Amniotic stem cell (primary cell): Measurements from ENCODE around the gene BATF.
"Not testable (repeated sequence)": the region's sequence is repeated elsewhere in the genome, so short reads cannot be mapped to it uniquely, and the experiment has no call there.

ENCODE experiments used
- DNase-seq: peaks from one replicate; lab custom pipeline; 2025; lab: John Stamatoyannopoulos, UW

The BATF gene

DNA sequence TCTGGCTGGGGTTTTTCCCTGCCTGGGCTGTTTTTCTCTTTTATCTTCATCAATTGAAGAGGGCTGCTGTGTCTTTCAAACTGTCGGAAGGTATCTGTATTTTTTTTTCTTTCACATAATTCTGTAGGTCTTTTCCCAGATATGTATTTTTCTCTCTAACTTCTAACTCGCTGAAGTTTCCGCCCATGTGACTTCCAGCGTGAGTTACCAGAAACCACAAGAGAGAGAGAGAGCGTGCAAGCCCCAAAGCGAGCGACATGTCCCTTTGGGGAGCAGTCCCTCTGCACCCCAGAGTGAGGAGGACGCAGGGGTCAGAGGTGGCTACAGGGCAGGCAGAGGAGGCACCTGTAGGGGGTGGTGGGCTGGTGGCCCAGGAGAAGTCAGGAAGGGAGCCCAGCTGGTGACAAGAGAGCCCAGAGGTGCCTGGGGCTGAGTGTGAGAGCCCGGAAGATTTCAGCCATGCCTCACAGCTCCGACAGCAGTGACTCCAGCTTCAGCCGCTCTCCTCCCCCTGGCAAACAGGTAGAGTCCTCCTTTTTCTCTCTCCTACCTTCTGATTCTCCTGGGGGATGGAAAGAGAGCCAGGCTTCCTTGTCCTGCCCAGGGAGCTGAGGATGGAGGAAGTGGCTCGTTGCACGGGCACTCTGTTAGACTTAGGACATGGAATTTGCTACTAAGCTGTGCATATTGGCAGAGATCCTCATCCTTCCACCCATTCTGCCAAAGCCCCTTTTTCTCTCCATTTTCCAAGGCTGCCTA lies at the start of gene BATF:
BATF (plus strand) TSS at position 246 of the 759 bp plus-strand sequence; CDS start at position 460, 214 bp downstream.
- DNase-seq: no peak

GRCh38 chr14:75474127-75474526 lies 48.1 kb upstream of the BATF start:
- not testable (repeated sequence) for DNase-seq

DNA sequence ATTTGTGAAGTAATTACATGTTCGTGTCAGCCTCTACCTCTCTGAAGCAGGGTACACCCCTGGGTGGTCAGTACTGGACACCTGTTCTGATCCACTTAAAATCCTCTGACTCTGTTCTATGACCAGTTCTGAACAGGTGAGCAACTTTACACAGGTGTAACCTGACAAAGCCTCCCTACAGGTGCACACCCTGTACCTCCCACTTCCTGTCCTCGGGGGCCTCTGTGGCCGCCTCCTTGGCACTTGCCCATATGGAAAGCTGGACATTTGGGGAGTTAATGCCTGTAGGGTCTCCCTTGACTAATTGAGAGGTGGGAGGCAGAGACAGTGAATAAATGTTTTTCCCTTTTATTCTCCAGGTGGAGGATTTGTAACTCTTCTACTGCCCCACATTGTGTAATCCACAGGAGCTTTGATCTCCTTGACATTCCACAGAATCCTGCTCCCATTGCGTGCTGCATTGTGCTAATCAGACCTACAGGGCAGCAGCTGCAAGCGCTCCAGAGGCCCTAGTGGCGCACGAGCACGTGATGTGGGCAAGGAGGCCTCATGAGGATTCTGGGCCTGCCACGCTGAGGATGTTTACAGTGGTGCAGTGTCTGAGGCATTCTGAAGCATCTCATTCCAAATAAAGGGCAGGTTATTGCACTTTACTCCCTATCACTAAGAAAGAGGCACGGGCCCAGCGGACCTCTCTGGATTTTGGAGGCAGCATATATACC lies 45.8 kb upstream of the BATF start:
- no peak for DNase-seq

DNA sequence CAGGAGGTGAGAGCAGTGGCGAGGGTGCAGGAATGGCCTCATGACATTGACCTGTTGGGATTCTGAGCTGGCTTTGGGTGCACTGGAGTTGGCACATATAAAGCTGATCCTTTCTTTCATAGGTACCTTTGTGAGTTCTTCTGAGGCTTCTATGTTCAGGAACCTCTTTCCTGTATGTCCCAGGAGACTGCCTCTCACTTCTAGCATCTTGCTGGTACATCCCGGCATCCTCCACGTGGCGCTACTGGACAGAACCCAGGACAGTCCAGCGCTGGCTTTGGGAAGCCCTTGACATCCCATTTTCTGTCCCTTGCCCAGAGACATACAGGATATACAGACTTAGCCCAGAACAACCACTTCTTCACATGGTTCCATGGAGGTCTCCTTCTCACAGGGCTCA lies 44.4 kb upstream of the BATF start:
- DNase-seq: no peak

DNA sequence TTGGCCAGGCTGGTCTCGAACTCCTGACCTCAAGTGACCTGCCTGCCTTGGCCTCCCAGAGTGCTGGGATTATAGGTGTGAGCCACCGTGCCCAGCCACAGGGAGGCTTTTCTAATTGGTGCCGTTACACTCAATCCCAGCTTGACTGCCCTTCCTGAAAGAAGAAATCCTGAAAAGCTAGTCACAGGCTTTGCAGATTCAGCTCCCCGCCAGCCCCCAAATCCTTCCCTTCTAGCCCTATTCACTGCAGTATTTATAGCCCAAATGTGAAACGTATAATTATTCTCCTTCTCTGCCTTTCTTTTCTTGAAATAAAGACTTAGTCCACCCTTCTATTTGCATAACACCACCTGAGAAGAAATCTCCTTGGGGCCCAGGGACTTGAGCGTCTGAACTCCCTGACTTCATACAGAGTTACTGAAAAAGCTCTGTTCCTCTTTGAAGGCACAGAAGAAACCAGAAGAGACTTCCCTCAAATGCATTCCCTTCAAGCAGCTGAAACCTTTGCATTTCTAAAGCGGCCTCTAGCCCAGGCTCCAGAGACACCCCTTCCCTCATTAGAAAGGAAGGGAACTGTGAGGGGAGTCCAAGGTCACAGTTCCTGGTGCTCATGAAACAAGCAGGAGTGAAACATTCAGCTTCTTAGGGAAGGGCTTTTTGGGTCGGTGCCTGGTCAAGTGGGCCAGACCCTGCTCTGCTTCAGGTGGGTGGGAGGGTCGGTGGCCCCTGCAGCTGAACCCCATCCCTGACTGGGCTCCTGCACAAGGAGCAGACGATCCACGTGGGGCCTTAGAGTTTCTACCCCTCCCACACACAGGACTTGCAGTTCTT lies 42.3 kb upstream of the BATF start:
- no peak for DNase-seq

- DNase-seq: no peak
These were observed 39.9 kb upstream of the BATF start for GRCh38 chr14:75482366-75482765.

GRCh38 chr14:75484711-75485429 lies 37.4 kb upstream of the BATF start:
- no peak for DNase-seq

DNA sequence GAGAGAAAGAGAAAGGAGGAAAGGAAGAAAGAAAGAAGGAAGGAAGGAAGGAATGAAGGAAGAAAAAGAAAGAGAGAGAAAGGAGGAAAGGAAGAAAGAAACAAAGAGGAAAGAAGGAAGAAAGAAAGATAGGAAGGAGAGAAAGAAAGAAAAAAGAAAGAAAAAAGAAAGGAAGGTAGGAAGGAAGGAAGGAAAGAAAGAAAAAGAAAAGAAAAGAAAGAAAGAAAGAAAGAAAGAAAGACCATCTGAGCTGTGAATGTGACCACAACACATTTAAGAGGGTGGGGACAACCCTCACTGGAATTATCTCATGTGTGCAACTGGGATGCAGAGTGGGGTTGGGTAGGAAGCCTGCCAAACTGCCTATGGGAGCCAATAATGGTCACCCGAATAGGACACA lies 36.0 kb upstream of the BATF start:
- no peak for DNase-seq

- no peak for DNase-seq
These were observed 35.1 kb upstream of the BATF start for GRCh38 chr14:75487155-75487671.

- DNase-seq: no peak
These were observed 32.8 kb upstream of the BATF start for GRCh38 chr14:75489480-75489837.

DNA sequence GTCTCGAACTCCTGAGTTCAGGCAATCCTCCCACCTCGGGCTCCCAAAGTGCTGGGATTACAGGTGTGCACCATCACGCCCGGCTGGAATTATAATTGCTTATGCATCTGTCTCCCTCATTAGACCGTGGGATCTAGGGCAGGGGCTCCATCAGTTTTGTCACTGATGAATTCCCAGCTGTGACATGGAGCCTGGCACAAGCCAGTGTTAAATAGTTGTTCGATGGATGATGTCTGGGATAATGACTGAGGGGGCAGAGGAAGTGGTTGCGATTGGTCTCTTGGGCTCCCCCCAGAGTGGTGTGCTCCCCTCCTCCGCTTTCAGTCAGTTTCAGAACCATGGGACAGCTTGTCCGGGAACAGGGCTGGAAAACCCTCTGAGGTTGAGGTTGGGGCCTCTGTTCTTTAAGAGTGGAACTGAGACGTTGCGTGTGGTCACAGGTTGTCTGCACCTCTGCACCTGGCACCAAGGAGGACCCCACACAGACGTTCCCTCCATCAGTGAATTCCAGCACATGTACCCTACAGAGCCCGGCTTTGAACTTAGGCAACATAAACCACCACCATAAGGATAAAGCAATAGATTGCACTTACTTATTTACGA lies 30.8 kb upstream of the BATF start:
- DNase-seq: no peak

DNA sequence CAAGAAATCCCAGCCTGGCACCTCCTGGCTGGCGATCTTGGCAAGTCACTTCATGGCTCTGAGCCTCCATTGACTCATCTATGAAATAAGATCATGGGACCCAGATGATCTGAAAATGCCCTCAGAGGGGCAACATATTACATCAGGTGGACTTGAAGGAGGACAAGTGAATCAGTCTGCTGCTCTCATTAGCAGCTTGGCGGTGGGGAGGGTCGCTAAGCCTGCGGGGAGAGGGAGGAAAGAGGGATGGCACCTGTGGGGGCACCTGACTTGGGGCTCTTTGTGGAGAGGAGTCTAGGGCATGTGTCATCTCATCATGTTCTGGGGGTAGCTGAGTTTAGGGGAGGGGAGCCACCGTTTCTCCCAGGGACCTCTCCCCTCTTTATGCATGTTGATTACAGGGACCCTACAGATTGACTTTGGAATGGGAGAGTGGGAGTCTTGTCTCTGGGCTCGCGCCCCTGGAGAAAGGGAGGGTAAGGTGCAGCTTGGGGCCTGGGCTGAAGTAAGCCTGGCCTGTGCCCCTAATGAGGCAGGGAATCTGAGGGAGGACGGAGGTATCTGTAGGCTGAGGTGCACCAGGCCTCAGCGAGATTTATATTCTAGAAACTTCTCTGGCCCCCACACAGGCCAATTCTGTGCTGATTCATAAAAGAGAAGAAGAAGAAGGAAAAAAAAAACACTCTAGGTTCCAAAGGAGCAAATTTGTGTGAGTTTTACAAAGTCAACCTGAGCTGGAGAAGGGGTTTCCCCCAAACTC lies 29.3 kb upstream of the BATF start:
- no peak for DNase-seq

DNA sequence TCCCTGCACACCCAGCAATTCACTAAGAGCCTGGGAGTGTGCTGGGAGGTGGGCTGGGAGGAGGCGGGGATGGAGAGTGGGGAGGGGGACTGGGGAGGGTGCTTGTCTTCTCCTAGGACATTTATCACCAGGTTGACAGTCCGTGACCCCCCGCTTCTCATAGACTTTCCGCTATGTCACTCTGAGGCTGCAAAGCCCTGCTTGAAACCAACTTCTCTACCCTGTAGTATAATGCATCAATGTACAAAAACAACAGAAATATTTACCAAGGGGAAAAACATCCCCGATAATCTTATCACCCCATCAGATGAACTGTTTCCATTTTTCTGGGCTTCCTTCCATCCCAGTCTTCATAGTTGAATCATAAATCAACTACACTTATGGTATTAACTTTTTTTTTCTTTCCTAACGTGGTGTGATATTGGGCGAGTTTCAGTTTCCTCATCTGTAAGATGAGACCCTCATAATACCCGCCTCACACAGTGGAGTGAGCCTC lies 28.6 kb upstream of the BATF start:
- DNase-seq: no peak

- no peak for DNase-seq
These were observed 27.4 kb upstream of the BATF start for GRCh38 chr14:75494896-75495295.

DNA sequence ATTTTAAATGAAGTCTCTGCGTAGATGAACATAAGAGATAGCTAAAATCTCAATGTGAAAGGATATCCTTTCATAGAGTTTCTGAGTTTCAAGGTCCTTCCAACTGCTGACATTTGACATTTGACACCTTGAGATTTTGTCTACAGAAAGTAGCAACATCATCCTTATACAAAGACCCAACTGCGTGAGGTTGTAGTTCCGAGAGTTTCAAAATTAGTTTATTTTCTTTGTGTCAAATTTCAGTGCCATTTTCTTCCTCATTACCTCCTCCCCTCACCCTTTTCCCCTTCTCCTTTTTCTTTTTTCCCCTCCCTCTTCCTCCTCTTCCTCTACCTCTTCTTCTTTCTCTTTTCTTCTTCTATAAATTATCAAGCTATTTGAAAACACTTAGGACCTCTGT lies 26.9 kb upstream of the BATF start:
- no peak for DNase-seq

DNA sequence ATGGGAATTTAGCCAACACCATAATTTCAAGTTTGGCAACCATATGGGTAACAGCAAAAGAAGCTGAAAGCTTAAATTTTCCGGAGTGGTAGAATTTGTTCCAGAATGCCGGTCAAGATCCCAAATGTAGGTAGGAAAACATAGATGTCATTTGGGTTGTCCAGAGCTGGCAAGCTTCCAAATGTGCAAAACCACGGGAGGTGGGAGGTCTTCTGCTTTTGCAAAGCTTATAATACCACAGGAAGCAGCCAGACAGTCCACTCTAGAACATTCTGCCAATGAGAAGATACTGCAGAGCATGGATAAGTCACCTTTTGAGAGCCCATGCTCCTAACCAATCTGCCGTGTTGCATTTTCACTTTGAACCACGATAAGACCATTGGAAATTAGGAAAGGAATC lies 26.4 kb upstream of the BATF start:
- no peak for DNase-seq

GRCh38 chr14:75496755-75497154 lies 25.5 kb upstream of the BATF start:
- no peak for DNase-seq

DNA sequence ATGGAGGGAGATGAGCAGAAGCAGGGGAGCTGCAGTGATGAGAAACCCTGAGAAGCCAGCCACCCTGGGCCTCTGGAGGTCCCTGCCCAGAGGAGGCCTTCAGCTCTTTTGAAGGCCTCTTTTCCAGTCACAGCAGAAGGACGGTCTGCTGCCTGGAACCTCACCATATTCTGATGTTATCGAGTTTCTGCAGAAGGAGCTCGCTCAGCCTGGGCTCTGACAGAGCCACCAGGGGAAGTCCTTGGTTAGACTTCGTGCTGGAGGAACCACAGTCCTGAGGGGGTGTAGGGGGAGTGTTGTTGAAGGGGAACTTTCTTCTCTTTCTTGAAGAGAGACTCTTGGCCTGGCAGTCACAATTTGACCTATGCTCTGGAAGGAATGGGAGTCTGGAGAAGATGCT lies 25.1 kb upstream of the BATF start:
- DNase-seq: no peak

- no peak for DNase-seq
These were observed 24.6 kb upstream of the BATF start for GRCh38 chr14:75497701-75498100.

- DNase-seq: no peak
These were observed 23.0 kb upstream of the BATF start for GRCh38 chr14:75499084-75499875.
